T47D (cell line): ENCODE measurements around the gene CRY2.
"Not testable (repeated sequence)": the region's sequence is repeated elsewhere in the genome, so short reads cannot be mapped to it uniquely, and the experiment has no call there.

Experiments
- DNase-seq, 2 experiments: peaks; one replicate each; pipeline versions ENCODE4 v3.0.0 to v3.0.0-alpha.2; 2011 to 2012; ENCODE audit warnings: low read depth in 1 of 2, low spot score in 1 of 2
- JUND ChIP-seq: IDR thresholded peaks from 2 replicates; pipeline ENCODE4 v1.6.1; 2012; ENCODE audit warnings: low read depth
- in situ Hi-C: cut with HindIII; loops from 2 replicates; pipeline ENCODE4 v1.10.0; 2016; ENCODE audit warnings: low sequenced_read_pairs, low pct_unique_long_range_greater_than_20kb

The CRY2 gene

DNA sequence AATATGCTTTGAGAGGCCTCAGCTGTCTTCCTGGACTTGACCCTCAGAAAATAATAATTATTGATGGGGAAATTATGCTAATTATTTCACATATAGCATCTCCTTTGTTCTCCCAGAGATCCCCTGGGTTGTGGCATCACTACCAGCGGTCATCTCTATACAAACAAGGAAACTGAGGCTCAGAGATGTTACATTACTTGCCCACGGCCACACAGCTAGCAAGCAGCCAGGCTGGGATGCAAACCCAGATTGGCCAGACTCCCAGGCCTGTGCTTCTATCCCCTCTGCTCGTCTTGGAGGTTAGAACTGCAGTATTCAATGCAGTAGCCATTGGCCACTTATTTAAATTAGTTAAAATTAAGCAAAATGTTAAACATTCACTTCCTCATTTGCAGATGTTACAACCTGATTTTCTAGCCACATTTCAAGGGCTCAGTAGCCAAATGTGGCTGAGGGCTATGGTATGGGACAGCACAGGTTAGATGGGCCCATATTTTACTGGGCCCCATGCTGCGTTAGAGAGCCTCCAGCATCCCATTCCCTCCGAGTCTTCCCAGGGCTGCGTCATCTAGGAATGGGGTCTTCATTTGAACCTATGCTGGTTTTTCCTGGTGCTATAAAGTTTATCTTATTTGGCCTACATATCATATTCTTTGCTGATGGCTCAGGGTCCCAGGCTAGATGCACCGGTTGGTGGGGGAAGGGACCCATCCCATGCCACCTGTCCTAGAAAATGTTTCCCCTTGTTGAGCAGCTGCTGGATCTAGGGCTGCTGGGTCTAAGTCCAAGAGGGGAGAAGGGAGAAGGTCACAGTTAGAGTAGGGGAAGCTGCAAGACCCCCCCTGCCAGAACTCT is 40.1 kb upstream of the CRY2 start:
- in situ Hi-C loops = no loop called here
- no peak for DNase-seq
- TF ChIP-seq JUND = no peak

DNA sequence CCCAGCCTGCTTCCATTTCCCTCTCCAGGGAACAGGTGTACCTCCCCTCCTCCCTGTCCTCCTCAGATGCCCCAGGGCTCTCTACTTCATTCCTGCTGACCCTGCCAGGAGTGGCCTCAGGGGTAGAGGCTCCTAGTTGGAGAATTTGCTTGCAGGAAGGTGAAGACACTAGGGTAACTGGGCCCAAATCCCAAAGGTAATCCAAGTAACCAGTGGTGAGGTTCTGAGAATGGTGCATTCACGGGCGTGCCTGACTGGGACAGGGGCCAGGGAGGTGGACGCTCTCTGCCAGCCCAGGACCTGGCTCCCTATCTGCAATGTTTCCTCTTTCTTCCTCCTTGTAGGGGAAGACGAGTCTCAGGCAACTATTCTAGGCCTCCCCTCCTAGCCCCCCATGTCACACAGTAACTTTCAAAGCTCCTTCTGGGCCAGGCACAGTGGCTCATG is 39.5 kb upstream of the CRY2 start:
- TF ChIP-seq JUND = no peak
- peak in 1 of 2 experiments; percentile 32 for DNase-seq
- in situ Hi-C loops = no loop called here

DNA sequence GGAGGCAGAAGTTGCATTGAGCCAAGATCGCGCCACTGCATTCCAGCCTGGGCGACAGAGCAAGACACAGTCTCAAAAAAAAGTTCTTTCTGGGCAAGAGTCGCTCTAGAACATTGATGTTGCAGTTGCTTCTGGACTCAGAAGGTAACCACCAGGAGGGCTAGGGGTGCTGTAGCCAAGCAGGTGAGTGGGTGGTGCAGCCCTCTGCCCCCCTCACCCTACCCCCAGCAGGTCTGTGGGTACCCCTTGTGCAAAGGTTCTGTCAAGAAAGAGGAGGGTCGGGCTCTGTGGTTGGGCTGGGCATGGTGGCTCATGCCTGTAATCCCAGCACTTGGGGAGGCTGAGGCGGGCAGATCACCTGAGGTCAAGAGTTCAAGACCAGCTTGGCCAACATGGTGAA is 38.8 kb upstream of the CRY2 start:
- DNase-seq, in situ Hi-C loops: not testable (repeated sequence)

DNA sequence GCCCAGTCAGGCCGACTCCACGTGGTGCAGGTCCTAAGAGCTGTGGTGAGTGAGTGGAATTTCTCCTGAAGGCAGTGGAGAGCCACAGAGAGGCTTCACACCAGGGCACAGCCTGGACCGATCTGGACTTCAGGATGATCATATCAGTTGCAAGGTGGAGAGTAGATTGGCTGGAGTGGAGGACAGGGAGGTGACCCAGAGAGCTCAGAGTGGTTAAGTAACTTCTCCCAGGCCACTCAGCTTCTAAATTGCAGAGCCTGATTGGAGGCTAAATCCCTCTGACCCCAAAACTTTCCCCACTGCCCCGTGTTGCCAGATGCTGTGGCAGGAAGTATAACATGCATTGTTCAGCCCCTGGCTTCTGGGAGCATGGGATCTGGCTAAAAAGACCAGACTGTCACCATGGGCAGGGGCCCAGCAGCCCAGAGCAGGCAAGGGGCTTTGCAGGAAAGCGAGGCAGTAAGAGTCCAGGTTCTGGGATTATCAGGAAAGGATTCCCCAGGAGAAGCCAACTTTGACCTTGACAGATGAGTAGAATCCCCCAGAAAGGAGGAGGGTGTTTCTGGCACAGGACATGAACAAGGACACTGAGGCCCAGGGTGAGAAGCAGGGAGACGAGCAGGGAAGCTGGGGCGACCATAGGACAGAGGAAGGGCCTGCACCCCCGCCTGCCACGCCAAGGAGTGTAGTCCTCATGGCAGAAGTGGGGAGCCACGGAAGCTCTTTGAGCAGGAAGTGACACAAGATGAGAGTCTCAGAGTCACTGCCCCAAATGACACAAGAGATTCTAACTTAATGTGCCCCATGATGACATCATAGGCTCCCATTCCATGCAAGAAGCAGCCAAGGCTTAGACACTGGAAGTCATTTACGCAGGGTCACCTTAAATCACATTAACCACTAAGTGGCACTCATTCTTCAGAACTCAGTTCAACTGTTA is 37.5 kb upstream of the CRY2 start:
- TF ChIP-seq JUND = no peak
- in situ Hi-C loops = no loop called here
- DNase-seq = no peak

DNA sequence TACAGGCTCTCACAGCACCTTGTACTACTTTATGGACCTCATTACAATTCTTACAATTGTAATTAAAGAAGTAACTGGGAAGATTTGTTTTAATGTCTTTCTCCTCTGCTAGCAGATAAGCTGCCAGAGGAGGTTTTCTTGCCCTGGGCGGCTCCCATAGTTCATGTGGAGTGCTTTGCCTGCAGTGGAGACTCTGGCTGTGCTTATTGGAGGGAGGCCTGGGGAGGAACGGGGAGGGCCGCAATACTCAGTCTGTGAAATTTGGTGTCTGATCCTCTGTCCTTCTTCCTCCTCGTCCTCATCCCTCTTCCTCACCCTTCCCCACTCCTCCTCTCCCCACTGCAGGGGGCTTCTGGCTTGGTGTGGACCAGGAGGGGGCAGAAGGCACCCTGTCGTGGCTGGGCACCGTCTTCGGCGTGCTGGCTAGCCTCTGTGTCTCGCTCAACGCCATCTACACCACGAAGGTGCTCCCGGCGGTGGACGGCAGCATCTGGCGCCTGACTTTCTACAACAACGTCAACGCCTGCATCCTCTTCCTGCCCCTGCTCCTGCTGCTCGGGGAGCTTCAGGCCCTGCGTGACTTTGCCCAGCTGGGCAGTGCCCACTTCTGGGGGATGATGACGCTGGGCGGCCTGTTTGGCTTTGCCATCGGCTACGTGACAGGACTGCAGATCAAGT is 36.7 kb upstream of the CRY2 start:
- in situ Hi-C loops = no loop called here
- no peak for DNase-seq
- TF ChIP-seq JUND = no peak

DNA sequence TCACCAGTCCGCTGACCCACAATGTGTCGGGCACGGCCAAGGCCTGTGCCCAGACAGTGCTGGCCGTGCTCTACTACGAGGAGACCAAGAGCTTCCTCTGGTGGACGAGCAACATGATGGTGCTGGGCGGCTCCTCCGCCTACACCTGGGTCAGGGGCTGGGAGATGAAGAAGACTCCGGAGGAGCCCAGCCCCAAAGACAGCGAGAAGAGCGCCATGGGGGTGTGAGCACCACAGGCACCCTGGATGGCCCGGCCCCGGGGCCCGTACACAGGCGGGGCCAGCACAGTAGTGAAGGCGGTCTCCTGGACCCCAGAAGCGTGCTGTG is 36.2 kb upstream of the CRY2 start:
- in situ Hi-C loops = no loop called here
- DNase-seq = no peak
- TF ChIP-seq JUND = no peak

DNA sequence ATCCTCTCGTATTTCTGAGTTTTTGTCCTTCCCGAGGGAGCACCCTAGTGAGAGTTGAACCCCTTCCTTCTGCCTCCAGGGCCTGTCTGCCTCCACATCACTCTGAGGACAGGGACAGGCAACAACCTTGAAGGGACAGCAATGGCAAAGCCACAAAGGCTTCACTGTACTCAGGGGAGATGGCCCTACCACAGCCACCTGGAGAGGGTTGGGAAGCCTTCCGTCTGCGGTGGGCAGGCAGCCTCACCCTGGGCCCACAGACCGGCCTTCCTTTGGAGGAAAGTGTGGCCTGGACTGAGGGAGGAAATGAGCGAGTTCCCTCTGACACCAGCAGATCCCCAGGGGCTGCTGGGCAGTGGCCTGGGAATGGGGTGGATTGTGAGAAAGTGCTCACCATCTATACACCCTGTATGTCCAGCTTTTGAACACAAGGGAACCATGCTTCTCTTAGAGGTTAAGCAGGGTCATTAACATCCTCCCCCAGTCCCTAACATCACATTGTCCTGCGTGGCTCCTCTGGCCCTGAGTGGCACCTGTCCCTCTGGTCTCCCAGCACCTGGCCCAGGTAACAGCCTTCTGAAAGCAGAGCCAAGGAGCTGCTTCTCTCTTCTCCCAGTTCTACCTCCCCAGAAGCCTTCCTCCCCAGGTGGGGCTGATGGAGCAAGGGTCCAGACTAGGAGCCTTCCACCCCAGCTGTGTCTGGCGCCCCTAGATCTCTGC is 35.5 kb upstream of the CRY2 start:
- TF ChIP-seq JUND = no peak
- in situ Hi-C loops = no loop called here
- no peak for DNase-seq

DNA sequence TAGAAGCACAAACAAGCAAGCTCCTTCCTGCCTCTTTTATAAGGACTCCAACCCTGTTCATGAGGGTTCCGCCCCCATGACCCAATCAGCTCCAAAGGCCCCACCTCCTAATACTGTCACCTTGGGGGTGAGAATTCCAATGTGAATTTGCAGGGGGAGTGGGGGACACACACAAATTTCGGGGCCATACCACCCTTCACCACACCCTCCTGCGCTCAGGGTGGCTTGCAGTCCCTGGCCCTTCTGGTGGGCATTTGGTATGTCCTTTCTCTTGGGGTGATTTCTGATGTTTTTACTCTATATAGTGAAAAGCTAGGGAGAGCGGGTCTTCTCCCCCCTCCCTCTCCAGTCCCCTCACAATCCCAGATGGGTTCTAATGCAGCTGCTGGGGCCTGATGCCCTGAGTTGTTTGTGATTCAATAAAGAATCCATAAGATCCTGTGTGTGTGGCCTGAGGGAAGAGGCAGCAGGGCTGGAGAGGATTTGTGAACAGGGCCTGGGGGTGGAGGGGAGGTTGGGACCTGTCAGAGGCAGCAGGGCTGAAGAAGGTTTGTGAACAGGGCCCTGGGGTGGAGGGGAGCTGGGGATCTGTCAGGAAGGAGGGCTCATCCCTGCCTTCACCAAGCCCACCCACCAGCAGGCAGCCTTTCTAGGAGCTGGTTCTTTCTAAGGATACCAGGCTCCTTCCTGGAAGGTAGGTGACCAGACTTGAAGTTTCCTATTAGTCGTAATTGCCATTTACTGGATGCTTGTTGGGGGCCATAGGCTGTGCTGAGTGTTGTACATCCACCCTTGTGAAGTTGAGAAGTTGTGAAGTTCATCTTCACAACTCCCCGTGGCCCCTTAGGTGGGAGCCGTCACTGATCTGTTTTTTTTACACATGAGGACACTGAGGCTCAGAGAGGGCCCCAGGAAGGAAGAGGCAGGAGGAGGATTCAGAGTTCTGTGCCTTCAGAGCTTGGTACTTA is 34.4 kb upstream of the CRY2 start:
- no peak for DNase-seq
- no peak for TF ChIP-seq JUND
- in situ Hi-C loops = no loop called here

DNA sequence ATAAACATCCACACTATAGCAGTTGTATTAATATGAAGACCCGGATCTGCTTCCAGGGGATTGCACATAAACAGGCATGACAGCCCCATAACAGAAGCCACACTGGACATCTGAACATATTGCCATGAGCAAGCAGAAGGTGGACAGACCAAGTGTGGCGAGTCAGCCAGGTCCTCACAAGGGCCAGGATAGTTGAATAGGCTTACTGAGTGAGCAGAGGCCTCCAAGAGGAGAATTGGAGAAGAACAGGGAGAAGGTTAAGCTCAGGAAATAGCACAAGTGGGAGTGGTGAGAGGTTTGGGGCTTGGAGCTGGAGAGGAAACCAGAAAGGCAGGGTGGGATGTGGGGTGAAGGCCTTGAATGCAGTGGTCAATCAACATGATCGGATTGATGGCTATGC is 31.5 kb upstream of the CRY2 start:
- DNase-seq = peak; percentile 48 to 74
- no peak for TF ChIP-seq JUND
- in situ Hi-C loops = no loop called here

DNA sequence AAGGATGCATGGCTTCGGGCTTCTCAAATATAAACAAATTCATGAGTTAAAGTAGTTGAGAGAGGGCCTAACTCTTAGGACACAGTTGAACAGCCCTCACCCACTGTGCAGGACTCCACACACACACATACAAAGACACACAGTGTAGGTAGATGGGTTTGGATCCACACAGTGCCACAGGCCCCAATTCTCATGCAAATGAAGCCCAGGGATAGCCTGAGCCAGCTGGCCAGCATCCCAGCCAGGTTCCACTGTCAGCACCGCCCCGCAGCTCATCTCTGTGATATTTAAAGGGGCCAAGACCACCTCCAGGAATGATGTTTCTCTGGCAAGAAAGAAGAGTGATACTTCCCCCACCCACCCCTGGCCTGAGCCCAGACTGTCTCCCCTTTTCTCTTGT is 30.7 kb upstream of the CRY2 start:
- TF ChIP-seq JUND = no peak
- DNase-seq = peak; percentile 30 to 53
- in situ Hi-C loops = no loop called here

DNA sequence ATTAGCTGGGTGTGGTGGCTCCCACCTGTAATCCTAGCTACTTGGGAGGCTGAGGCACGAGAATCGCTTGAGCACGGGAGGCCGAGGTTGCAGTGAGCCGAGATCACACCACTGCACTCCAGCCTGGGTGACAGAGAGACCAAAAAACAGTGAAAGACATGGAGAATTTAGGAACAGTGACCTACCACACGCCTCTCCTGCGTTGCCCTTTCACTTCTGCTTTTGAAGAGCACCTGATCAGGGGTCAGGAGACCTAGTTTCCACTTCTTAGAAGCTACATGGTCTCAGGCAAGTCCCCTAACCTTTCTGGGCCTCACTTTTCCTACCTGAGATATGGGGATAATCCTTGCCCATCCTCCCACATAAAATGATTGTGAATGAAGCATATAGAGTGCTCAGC is 30.1 kb upstream of the CRY2 start:
- no peak for TF ChIP-seq JUND
- in situ Hi-C loops = no loop called here
- no peak for DNase-seq
